Lung (tissue), 12 donors: Measurements from ENCODE around the gene ATP8A1. TPM values are rescaled to one million over a fixed set of nuclear protein-coding genes. Genes with fewer than 3 reads are reported as not detected.

ENCODE experiments used
- ATAC-seq: fragments of 200-7000 bp; cut with Tn5 transposase; one replicate; pipeline ENCODE4 v1.9.1; 2020; ENCODE audit warnings: moderate number of reproducible peaks; ENCODE audit not compliant: insufficient read depth, low FRiP score
- DNase-seq, 3 donors: peaks; one replicate each; pipeline ENCODE4 v3.0.0-alpha.2; 2013 to 2017
- H3K27ac ChIP-seq, 2 donors: one replicate each; pipeline ENCODE4 v1.5.1; 2013; ENCODE audit warnings: mild to moderate bottlenecking in 2 of 2, moderate library complexity in 2 of 2, control low read depth in 1 of 2, inconsistent platforms in 1 of 2, low read depth in 1 of 2, low read length in 1 of 2
- H3K27me3 ChIP-seq, 3 donors: one replicate each; pipeline ENCODE4 v1.5.1; 2013; ENCODE audit warnings: low read length in 2 of 3; ENCODE audit not compliant: control insufficient read depth in 3 of 3, insufficient read depth in 3 of 3
- H3K36me3 ChIP-seq, 4 donors: one replicate each; pipeline ENCODE4 v1.5.1; 2013; ENCODE audit warnings: low read length in 4 of 4, mild to moderate bottlenecking in 1 of 4, moderate library complexity in 1 of 4; ENCODE audit not compliant: control insufficient read depth in 4 of 4, insufficient read depth in 4 of 4
- H3K4me1 ChIP-seq, 5 donors: one replicate each; pipeline ENCODE4 v1.5.1; 2013; ENCODE audit warnings: low read length in 5 of 5, mild to moderate bottlenecking in 2 of 5, moderate library complexity in 1 of 5; ENCODE audit not compliant: control insufficient read depth in 5 of 5, insufficient read depth in 5 of 5
- H3K4me3 ChIP-seq: one replicate; pipeline ENCODE4 v1.5.1; 2013; ENCODE audit warnings: mild to moderate bottlenecking, control low read depth, moderate library complexity
- H3K9ac ChIP-seq, 2 donors: one replicate each; pipeline ENCODE4 v1.5.1; 2013; ENCODE audit warnings: low read length in 2 of 2, control low read depth in 1 of 2; ENCODE audit not compliant: insufficient read depth in 1 of 2
- H3K9me3 ChIP-seq, 4 donors: one replicate each; pipeline ENCODE4 v1.5.1; 2013; ENCODE audit warnings: low read length in 3 of 4, mild to moderate bottlenecking in 1 of 4, moderate library complexity in 1 of 4; ENCODE audit not compliant: control insufficient read depth in 4 of 4, insufficient read depth in 3 of 4
- CTCF ChIP-seq: IDR thresholded peaks from 2 replicates; pipeline ENCODE4 v1.5.1; 2012; ENCODE audit warnings: mild to moderate bottlenecking; ENCODE audit errors: control extremely low read depth, extremely low read depth
- WGBS, 2 donors: extraction: QIAGEN DNeasy Blood & Tissue Kit; methylation state at CpG; one replicate each; pipeline ENCODE4 v1.1.7; 2013; 5-methylcytosine and 5-hydroxymethylcytosine counted together
- polyA plus RNA-seq, 2 donors: library from polyadenylated mRNA; stranded (reverse); fragments of 200-250 nt; gene quantifications; one replicate each; pipeline ENCODE4 v1.2.1, GENCODE V29; 2013
- total RNA-seq, 2 donors: library from RNA; depleted of rRNA in 1 of 2; stranded (reverse); fragments of >200 nt in 1 of 2; gene quantifications; one replicate each; pipeline ENCODE4 v1.2.1, GENCODE V29; 2014 to 2021
- donor health status: control.
- donor health status: control.
- donor health status: Bipolar disorder and iron deficiency.
- donor health status: healthy.
- donor health status: DM: yes; HTN: yes; CAD: no.

The ATP8A1 gene
- total and polyA plus RNA-seq, 4 donors, result 13.8 to 297 (median 48.9) TPM

- Histone ChIP-seq H3K27me3 (no peaks in the 10 kb centered on the region), H3K9ac (no peak overlapping the region), H3K4me3 (no peak overlapping the region), H3K36me3 (peaks cover 0 to 14% (median 2%) of the 10 kb centered on the region in 4 donors), H3K4me1 (peaks cover 0 to 9% (median 0%) of the 10 kb centered on the region in 5 donors), H3K27ac (no peak overlapping the region), H3K9me3 (no peaks in the 10 kb centered on the region)
- DNase-seq, result peak in 2 of 3 donors; percentile 11 to 17
- no peak for ATAC-seq
- TF ChIP-seq CTCF, result no peak
- WGBS, 2 donors, result 64 to 90% methylated on average over 3 of the region's 3 CpGs
Measured at GRCh38 chr4:42523066-42523718, 133.7 kb downstream of the ATP8A1 start.

- TF ChIP-seq CTCF, result peak; percentile 48
- H3K36me3 ChIP-seq, result peaks cover 0 to 11% (median 2%) of the 10 kb centered on the region in 4 donors
- no peaks in the 10 kb centered on the region for H3K27me3 ChIP-seq
- H3K4me1 ChIP-seq, result peaks cover 0 to 12% (median 0%) of the 10 kb centered on the region in 5 donors
- H3K9me3 ChIP-seq, result no peaks in the 10 kb centered on the region
- ATAC-seq, result no peak
- WGBS, 2 donors, result 27 to 30% methylated on average over 3 of the region's 3 CpGs
- H3K4me3 ChIP-seq, result no peak overlapping the region
- DNase-seq, result peak; percentile 35 to 85 (median 82)
- H3K27ac ChIP-seq, result no peak overlapping the region
- no peak overlapping the region for H3K9ac ChIP-seq
Measured at GRCh38 chr4:42519803-42520417, 137.0 kb downstream of the ATP8A1 start.

- peaks cover 0 to 3% (median 0%) of the 10 kb centered on the region in 5 donors for H3K4me1 ChIP-seq
- H3K27ac ChIP-seq, result no peak overlapping the region
- peaks cover 0 to 1% (median 0%) of the 10 kb centered on the region in 4 donors for H3K36me3 ChIP-seq
- no peaks in the 10 kb centered on the region for H3K27me3 ChIP-seq
- no peaks in the 10 kb centered on the region for H3K9me3 ChIP-seq
- TF ChIP-seq CTCF, result no peak
- DNase-seq (peak in 2 of 3 donors; percentile 18 to 29), ATAC-seq (no peak)
- 75 to 76% methylated on average over 5 of the region's 5 CpGs for WGBS, 2 donors
- no peak overlapping the region for H3K4me3 ChIP-seq
- H3K9ac ChIP-seq, result no peak overlapping the region
Measured at GRCh38 chr4:42515156-42515884, 141.6 kb downstream of the ATP8A1 start.
